Fibroblast of skin of right quadriceps (primary cell): ENCODE data around the gene XPO6.

ENCODE experiments used
- DNase-seq: peaks from one replicate; pipeline ENCODE4 v3.0.0-alpha.2; 2013

The XPO6 gene

GRCh38 chr16:28207399-28207798 lies 4.4 kb downstream of the XPO6 start:
- no peak for DNase-seq

- DNase-seq = no peak
These were observed 5.8 kb downstream of the XPO6 start for GRCh38 chr16:28205974-28206373.

- no peak for DNase-seq
These were observed 6.5 kb downstream of the XPO6 start for GRCh38 chr16:28205117-28205899.

GRCh38 chr16:28204622-28205021 lies 7.1 kb downstream of the XPO6 start:
- DNase-seq = no peak

- no peak for DNase-seq
These were observed 7.6 kb downstream of the XPO6 start for GRCh38 chr16:28204204-28204603.

GRCh38 chr16:28202147-28202746 lies 9.5 kb downstream of the XPO6 start:
- DNase-seq = no peak

GRCh38 chr16:28200661-28201060 lies 11.1 kb downstream of the XPO6 start:
- DNase-seq = no peak

GRCh38 chr16:28196387-28196987 lies 15.3 kb downstream of the XPO6 start:
- DNase-seq = peak; percentile 31

- no peak for DNase-seq
These were observed 15.9 kb downstream of the XPO6 start for GRCh38 chr16:28195859-28196258.

GRCh38 chr16:28193530-28194423 lies 18.0 kb downstream of the XPO6 start:
- DNase-seq = peak; percentile 97

GRCh38 chr16:28192806-28193529 lies 18.8 kb downstream of the XPO6 start:
- DNase-seq = no peak

- DNase-seq = no peak
These were observed 20.3 kb downstream of the XPO6 start for GRCh38 chr16:28191364-28191960.

GRCh38 chr16:28189245-28189644 lies 22.5 kb downstream of the XPO6 start:
- no peak for DNase-seq

GRCh38 chr16:28188085-28188916 lies 23.5 kb downstream of the XPO6 start:
- peak; percentile 39 for DNase-seq

GRCh38 chr16:28187595-28188004 lies 24.2 kb downstream of the XPO6 start:
- DNase-seq = no peak

- peak; percentile 66 for DNase-seq
These were observed 25.0 kb downstream of the XPO6 start for GRCh38 chr16:28186752-28187151.

- DNase-seq = no peak
These were observed 26.1 kb downstream of the XPO6 start for GRCh38 chr16:28185696-28186095.

- DNase-seq = no peak
These were observed 27.1 kb downstream of the XPO6 start for GRCh38 chr16:28184625-28185024.

- no peak for DNase-seq
These were observed 27.8 kb downstream of the XPO6 start for GRCh38 chr16:28183930-28184329.

- DNase-seq = no peak
These were observed 28.3 kb downstream of the XPO6 start for GRCh38 chr16:28183484-28183883.

GRCh38 chr16:28182801-28183200 lies 29.0 kb downstream of the XPO6 start:
- DNase-seq = no peak
